Kidney epithelial cell (primary cell): ENCODE measurements around the gene YWHAG. TPM values are rescaled to one million over a fixed set of nuclear protein-coding genes. Genes with fewer than 3 reads are reported as not detected.
A peak's percentile ranks its signal among the peaks of the same experiment; 100 is the strongest.
"Not testable (repeated sequence)": the region's sequence is repeated elsewhere in the genome, so short reads cannot be mapped to it uniquely, and the experiment has no call there.

Experiments used
- DNase-seq: peaks from one replicate; pipeline ENCODE4 v3.0.0-alpha.2; 2010; ENCODE audit warnings: low read depth
- H3K27me3 ChIP-seq: 2 replicates; pipeline ENCODE4 v1.6.0; 2011; ENCODE audit warnings: low read length; ENCODE audit not compliant: control insufficient read depth, insufficient read depth
- H3K36me3 ChIP-seq: 2 replicates; pipeline ENCODE4 v1.5.1; 2011; ENCODE audit warnings: low read length; ENCODE audit not compliant: control insufficient read depth, insufficient read depth
- H3K4me3 ChIP-seq: 2 replicates; pipeline ENCODE4 v1.5.1; 2011; ENCODE audit warnings: low read depth, mild to moderate bottlenecking, control low read depth, low read length
- total RNA-seq: library from RNA; depleted of rRNA; stranded (reverse); fragments of >200 nt; gene quantifications from 2 replicates; pipeline ENCODE4 v1.2.3, GENCODE V29; 2015
- TF ChIP-seq, protein P1 (sequence below): IDR thresholded peaks from 2 replicates; pipeline ENCODE4 v1.5.1; 2011; ENCODE audit warnings: mild to moderate bottlenecking, moderate library complexity, low read length, control low read depth, inconsistent platforms; ENCODE audit not compliant: insufficient read depth, poor library complexity, severe bottlenecking

Gene YWHAG
- total RNA-seq, 1 donor from 2014 or later = 115 TPM

DNA sequence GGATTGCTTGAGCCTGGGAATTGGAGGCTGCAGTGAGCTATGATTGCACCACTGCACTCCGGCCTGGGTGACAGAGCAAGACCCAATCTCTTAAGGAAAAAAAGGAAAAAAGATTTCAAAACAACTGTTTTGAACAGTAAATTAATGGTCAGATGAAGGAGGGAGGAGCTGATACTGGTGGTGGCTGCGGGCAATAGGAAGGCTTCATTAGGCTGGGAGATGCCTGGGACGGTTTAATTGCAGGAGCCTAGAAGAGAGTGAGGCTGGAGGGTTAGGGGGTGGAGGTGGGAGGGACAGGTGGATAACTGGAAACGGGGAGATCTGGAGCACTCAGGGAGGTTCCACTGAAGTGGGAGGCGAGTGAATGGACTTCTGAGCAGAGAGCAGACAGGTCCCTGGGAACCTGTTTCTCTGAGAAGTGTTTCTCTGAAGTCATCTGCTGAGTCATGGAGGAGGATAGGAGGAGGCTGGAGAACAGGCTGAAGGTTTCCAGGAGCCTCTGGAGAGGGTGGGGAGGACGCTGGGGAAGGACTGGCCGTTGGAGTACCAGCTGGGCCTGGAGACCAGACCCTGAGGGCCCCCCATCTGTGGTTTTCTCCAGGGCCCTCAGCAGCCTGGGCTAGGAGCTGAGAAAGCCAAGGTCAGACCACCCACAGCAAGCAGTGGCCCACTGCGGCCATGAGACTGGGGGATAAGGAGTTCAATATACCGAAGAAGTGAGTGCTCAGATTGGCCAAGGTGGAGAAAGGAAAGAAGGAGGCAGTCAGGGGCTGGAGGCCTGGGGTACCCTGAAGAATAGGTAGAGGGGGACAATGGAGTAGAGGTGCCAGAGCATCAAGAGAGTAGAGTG is 14.4 kb upstream of the YWHAG start:
- H3K27me3 ChIP-seq = no peaks in the 10 kb centered on the region
- TF ChIP-seq, protein P1, sequence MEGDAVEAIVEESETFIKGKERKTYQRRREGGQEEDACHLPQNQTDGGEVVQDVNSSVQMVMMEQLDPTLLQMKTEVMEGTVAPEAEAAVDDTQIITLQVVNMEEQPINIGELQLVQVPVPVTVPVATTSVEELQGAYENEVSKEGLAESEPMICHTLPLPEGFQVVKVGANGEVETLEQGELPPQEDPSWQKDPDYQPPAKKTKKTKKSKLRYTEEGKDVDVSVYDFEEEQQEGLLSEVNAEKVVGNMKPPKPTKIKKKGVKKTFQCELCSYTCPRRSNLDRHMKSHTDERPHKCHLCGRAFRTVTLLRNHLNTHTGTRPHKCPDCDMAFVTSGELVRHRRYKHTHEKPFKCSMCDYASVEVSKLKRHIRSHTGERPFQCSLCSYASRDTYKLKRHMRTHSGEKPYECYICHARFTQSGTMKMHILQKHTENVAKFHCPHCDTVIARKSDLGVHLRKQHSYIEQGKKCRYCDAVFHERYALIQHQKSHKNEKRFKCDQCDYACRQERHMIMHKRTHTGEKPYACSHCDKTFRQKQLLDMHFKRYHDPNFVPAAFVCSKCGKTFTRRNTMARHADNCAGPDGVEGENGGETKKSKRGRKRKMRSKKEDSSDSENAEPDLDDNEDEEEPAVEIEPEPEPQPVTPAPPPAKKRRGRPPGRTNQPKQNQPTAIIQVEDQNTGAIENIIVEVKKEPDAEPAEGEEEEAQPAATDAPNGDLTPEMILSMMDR = no peak
- H3K36me3 ChIP-seq = no peaks in the 10 kb centered on the region
- DNase-seq = peak; percentile 69
- H3K4me3 ChIP-seq = no peak overlapping the region

DNA sequence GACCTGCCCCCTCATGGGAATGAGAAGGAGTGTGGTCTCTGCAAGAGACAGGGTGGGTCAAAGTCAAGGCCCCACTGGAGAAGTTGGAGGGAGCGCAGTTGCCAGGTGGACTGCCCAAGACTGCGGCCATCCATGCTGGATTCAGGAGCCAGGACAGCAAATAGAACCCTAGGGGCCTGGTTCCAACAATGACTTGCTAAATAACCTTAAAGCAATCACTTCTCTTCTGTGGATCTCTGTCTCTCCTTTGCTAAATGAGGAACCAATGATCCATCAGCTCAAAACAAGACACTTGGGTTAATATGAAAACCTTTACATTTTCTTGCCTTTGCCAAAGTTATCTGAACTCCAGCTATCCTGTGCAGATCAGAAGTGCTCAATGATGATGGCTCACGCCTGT is 12.6 kb upstream of the YWHAG start:
- TF ChIP-seq, protein P1 = no peak
- H3K36me3 ChIP-seq = no peaks in the 10 kb centered on the region
- H3K27me3 ChIP-seq = no peaks in the 10 kb centered on the region
- no peak for DNase-seq
- no peak overlapping the region for H3K4me3 ChIP-seq

DNA sequence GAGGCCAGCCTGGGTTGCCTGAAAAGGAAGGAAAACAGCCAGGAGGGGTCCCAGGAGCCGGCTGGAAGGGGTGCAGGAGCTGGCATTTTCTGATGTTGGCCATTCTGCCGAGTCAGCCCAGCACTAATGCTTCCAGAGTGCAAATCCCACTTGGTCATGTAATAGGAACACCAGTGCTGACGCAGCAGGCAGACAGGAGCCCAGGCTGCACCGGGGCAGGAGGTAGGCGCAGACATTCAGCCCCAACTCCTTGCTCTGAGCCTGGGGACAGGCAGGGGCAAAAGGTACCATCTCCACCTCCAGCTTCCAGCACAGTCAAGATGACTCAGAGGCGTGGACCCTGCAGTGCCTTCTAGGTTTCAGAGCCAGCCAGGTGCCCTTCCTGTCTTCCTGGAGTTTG is 10.2 kb upstream of the YWHAG start:
- TF ChIP-seq, protein P1 = no peak
- no peaks in the 10 kb centered on the region for H3K36me3 ChIP-seq
- no peaks in the 10 kb centered on the region for H3K27me3 ChIP-seq
- no peak overlapping the region for H3K4me3 ChIP-seq
- DNase-seq = no peak

- TF ChIP-seq, protein P1 = no peak
Measured at GRCh38 chr7:76368190-76368589, 9.4 kb upstream of the YWHAG start.

DNA sequence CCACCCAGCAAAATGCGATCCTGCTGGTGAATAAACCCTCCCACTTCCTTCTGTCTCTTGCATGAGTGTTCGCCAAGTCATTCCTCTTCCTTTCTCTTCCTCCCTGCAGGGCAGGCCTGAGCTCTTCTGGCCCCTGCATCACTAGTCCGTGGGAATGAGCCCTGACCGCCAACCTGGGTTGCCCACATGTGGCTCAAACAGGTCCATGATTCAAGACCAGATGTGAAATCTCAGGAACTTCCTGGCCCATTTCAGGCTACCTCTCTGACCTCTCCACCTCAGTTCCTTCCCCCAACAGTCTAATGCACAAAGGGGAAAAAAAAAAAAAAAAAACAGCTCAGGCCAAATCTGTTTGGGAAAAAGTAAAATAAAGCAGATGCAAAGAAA is 5.4 kb upstream of the YWHAG start:
- TF ChIP-seq, protein P1 = no peak
- Histone ChIP-seq H3K36me3 (no peaks in the 10 kb centered on the region), H3K27me3 (no peaks in the 10 kb centered on the region), H3K4me3 (no peak overlapping the region)
- DNase-seq = peak; percentile 56

More at GRCh38 chr7:76368190-76368589, 9.4 kb upstream of the YWHAG start:
- no peaks in the 10 kb centered on the region for H3K36me3 ChIP-seq
- no peaks in the 10 kb centered on the region for H3K27me3 ChIP-seq
- no peak for DNase-seq
- no peak overlapping the region for H3K4me3 ChIP-seq

DNA sequence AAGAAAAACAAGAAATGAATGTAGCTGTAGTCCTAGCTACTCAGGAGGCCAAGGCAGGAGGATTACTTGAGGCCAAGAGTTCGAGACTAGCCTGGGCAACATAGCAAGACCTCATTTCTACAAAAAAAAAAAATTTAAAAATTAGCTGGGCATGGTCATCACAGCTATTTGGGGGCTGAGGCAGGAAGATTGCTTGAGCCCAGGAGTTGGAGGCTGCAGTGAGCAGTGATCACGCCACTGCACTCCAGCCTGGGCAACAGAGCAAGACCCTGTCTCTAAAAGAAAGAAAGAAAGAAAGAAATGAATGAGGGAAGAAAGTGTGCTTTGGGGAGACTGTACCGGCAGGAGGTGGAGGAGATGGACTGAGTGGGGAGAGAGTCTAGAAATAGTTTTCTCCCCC is 5.0 kb upstream of the YWHAG start:
- H3K27me3 ChIP-seq, DNase-seq, H3K36me3 ChIP-seq, H3K4me3 ChIP-seq: not testable (repeated sequence)
